ENCODE data around the gene POLR1A.

- TF ChIP-seq CTCF (IDR thresholded peaks at IDR 0.05; ENCODE audit: low read depth, low read length), result no peak
- TF ChIP-seq POLR2A (IDR thresholded peaks at IDR 0.05; ENCODE audit: extremely low read depth, insufficient read length), result no peak
- no peak for TF ChIP-seq MAX (IDR thresholded peaks at IDR 0.05; ENCODE audit: low read depth, low read length)
- TF ChIP-seq MYC (IDR thresholded peaks at IDR 0.05; ENCODE audit: low read depth, low read length), result no peak
Measured at GRCh38 chr2:86074811-86075210, 30.9 kb downstream of the POLR1A start.

Data from NB4 (cell line).